Posterior vena cava (tissue), 2 donors: ENCODE data around the gene MAB21L3. TPM values are rescaled to one million over a fixed set of nuclear protein-coding genes. Genes with fewer than 3 reads are reported as not detected.

Source experiments
- DNase-seq: peaks from one replicate; pipeline ENCODE4 v3.0.0-alpha.2; 2020; ENCODE audit warnings: low spot score
- intact Hi-C, 2 donors: fragments of 100-400 bp; cut with DNase I; formaldehyde crosslinking; loops; one replicate each; pipeline versions ENCODE4 v1.14.1 to v1.14.2; 2022 to 2023
- total RNA-seq, 2 donors: library from RNA; stranded (reverse); fragmentation: NEBNext Ultra II Directional; extraction: Animal tissue kit (Norgen Biotek cat#: 25700); gene quantifications; one replicate each; pipeline ENCODE4 v1.2.1, GENCODE V29; 2021
- donor health status: DM: yes; HTN: yes; CAD: no.
- donor health status: DM: yes; HTN: yes; CAD: no.

MAB21L3 gene
- total RNA-seq, 2 donors from 2014 or later, result not detected

GRCh38 chr1:116178837-116179236, 67.6 kb downstream of the MAB21L3 start:
- intact Hi-C loops, result no loop called here

GRCh38 chr1:116179419-116179818, 68.2 kb downstream of the MAB21L3 start:
- no peak for DNase-seq
- intact Hi-C loops, result no loop called here

More at GRCh38 chr1:116178837-116179236, 67.6 kb downstream of the MAB21L3 start:
- DNase-seq, result no peak

- DNase-seq, result no peak
- intact Hi-C loops, result no loop called here
Observed at GRCh38 chr1:116179964-116180363, 68.8 kb downstream of the MAB21L3 start.

DNA sequence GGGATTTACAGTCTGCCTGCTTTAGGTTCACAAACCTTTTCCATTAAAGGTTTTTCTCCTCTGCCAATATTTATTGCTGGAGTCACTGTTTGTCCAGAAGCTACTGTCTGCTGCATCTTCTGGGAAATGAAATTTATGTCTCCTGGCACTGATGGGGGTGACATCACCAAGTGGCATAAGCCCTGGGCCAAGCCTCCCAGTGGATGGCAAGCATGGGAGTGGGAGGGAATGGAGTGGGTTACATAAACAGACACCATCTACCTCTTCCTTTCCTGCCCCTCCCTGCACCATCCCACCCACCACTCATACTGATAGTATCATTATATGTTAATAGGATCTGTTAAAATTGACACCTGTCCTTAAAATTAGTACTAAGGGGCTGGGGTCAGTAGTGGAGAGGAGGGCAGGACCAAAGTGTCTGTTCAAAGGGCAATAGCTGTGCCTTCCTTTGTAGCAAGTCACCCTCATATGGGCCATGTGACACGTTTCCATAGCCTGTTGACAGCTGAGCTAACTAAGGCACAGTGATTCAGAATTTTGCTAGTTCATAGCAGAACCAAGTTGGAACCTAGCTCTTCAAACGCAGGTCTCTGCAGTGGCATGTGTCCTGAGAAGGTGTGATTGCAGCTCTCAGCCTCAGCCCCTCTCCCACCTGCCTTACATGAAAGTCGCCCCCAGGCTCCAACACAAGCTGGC, 71.0 kb downstream of the MAB21L3 start:
- intact Hi-C loops, result no loop called here
- no peak for DNase-seq

Other genes with a start within 250 kb of the MAB21L3 start
- gene SLC22A15, start 134.9 kb upstream of the MAB21L3 start, total RNA-seq, result 1 to 10 TPM; 3.1 to 6.1 TPM